SK-N-SH treated with all-trans-retinoic acid at 6 μM for 48 hours (cell line): ENCODE measurements around the gene SLCO3A1.

Source experiments
- ARNTL ChIP-seq: fragments of 450-650 bp; formaldehyde crosslinking; IDR thresholded peaks from 2 replicates; pipeline ENCODE4 v1.5.0; 2020; ENCODE audit warnings: low read depth, mild to moderate bottlenecking, moderate library complexity, borderline replicate concordance
- BACH2 ChIP-seq: fragments of 250-450 bp; sonication (Bioruptor Pico); IDR thresholded peaks from 2 replicates; pipeline ENCODE4 v1.9.0; 2021; ENCODE audit warnings: mild to moderate bottlenecking, borderline replicate concordance
- CREB5 ChIP-seq: fragments of 250-450 bp; sonication (Bioruptor Pico); IDR thresholded peaks from 2 replicates; pipeline ENCODE4 v1.5.1; 2020; ENCODE audit warnings: low read depth, mild to moderate bottlenecking, moderate library complexity
- ESRRG ChIP-seq: fragments of 250-450 bp; sonication (Bioruptor Pico); IDR thresholded peaks from 2 replicates; pipeline ENCODE4 v1.6.1; 2021; ENCODE audit warnings: mild to moderate bottlenecking
- ISL1 ChIP-seq: fragments of 250-450 bp; sonication (Bioruptor Pico); IDR thresholded peaks from 2 replicates; pipeline ENCODE4 v2.1.2; 2022; ENCODE audit warnings: mild to moderate bottlenecking, moderate library complexity
- PATZ1 ChIP-seq: fragments of 250-450 bp; sonication (Bioruptor Pico); IDR thresholded peaks from 2 replicates; pipeline ENCODE4 v1.8.0; 2020; ENCODE audit warnings: mild to moderate bottlenecking, moderate library complexity, borderline replicate concordance
- POU6F1 ChIP-seq: fragments of 250-450 bp; sonication (Bioruptor Pico); IDR thresholded peaks from 2 replicates; pipeline ENCODE4 v1.8.0; 2021; ENCODE audit warnings: low read depth, mild to moderate bottlenecking, moderate library complexity, borderline replicate concordance
- PPARA ChIP-seq: fragments of 250-450 bp; sonication (Bioruptor Pico); IDR thresholded peaks from 2 replicates; pipeline ENCODE4 v1.5.0; 2020; ENCODE audit warnings: mild to moderate bottlenecking, borderline replicate concordance
- RARB ChIP-seq: fragments of 250-450 bp; sonication (Bioruptor Pico); IDR thresholded peaks from 2 replicates; pipeline ENCODE4 v1.8.0; 2021; ENCODE audit warnings: mild to moderate bottlenecking, moderate library complexity
- TCF4 ChIP-seq: fragments of 250-450 bp; sonication (Bioruptor Pico); IDR thresholded peaks from 2 replicates; pipeline ENCODE4 v1.8.0; 2021; ENCODE audit warnings: mild to moderate bottlenecking, moderate library complexity, borderline replicate concordance
- TOX ChIP-seq: fragments of 250-450 bp; sonication (Bioruptor Pico); IDR thresholded peaks from 2 replicates; pipeline ENCODE4 v1.8.0; 2021; ENCODE audit warnings: mild to moderate bottlenecking, moderate library complexity, borderline replicate concordance
- ZC3H10 ChIP-seq: fragments of 250-450 bp; sonication (Bioruptor Pico); IDR thresholded peaks from 2 replicates; pipeline ENCODE4 v1.5.1; 2021; ENCODE audit warnings: mild to moderate bottlenecking, moderate library complexity
- ZFP30 ChIP-seq: fragments of 450-650 bp; formaldehyde crosslinking; IDR thresholded peaks from 2 replicates; pipeline ENCODE4 v1.5.0; 2022; ENCODE audit warnings: mild to moderate bottlenecking, moderate library complexity

GRCh38 chr15:92033314-92033713, 179.8 kb downstream of the SLCO3A1 start:
- TF ChIP-seq PATZ1 (no peak), TOX (CRISPR knock-in tag) (no peak), CREB5 (CRISPR knock-in tag) (no peak), ZFP30 (CRISPR knock-in tag) (no peak), ZC3H10 (no peak), ARNTL (CRISPR knock-in tag) (no peak), ISL1 (CRISPR knock-in tag) (no peak), PPARA (CRISPR knock-in tag) (no peak), RARB (CRISPR knock-in tag) (no peak), POU6F1 (no peak), TCF4 (CRISPR knock-in tag) (no peak), BACH2 (CRISPR knock-in tag) (no peak), ESRRG (CRISPR knock-in tag) (no peak)
